Hindlimb muscle (tissue), 1 donor: Measurements from ENCODE around the gene PGM2. TPM values are rescaled to one million over a fixed set of nuclear protein-coding genes. Genes with fewer than 3 reads are reported as not detected.
"Not testable (repeated sequence)": the region's sequence is repeated elsewhere in the genome, so short reads cannot be mapped to it uniquely, and the experiment has no call there.

ENCODE experiments used
- DNase-seq: peaks from one replicate; pipeline ENCODE4 v3.0.0-alpha.2; 2013
- polyA plus RNA-seq: library from polyadenylated mRNA; unstranded; fragments of 120-200 nt; gene quantifications from one replicate; pipeline ENCODE4 v1.2.1, GENCODE V29; 2013; ENCODE audit not compliant: insufficient read length

PGM2 gene
- 11.6 TPM for polyA plus RNA-seq

DNA sequence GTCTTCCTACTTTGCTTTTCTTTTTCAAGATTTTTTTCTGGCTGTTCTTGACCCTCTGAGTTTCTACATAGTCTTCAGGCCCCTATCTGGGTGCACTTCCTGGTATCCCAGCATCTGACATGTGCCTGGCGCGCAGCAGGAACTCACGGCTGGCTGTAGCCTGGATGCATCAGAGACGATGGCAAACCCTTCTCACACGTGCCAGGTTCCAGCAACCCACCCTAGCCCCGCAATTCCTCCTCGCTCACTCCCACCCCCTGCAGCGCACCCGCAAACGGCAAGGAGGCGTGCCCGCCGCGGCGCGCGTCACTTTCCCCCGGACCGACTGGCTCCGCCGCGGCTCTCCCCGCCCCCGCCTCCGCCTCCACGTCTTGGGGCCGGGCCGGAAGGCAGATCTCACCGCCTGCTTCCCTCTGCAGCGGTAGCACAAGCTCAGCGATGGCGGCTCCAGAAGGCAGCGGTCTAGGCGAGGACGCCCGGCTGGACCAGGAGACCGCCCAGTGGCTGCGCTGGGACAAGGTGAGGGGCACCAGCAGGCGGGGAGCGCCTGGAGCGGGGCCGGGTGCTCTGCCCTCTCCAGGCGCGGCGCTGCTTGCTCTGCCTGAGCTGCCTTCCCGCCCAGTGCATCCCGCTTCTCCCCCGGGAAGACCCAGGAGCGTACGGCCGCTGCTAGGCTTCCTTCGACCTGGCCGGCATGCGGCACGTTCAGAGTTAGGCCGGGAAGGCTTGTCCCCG, at the start of gene PGM2:
PGM2 (plus strand) TSS at position 392 of the 735 bp plus-strand sequence; CDS start at position 439, 47 bp downstream.
- peak; percentile 89 for DNase-seq

GRCh38 chr4:37779896-37780295, 46.6 kb upstream of the PGM2 start:
- no peak for DNase-seq

- DNase-seq, result no peak
These were observed 45.9 kb upstream of the PGM2 start for GRCh38 chr4:37780444-37781130.

DNA sequence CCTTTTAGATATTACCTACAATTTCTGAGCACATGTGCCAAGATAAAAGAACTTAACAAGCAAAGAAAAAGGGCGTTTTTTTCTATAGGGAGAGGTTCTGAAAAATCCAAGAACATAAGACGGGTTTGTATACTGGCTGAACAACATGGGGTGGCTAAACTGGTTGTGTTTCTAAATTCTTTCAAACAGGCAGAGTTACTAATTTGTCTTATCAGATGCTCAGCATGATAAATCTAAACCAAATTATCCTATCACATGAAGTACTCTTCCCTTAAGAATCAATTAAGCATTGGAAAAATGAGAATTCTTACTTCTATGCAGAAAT, 45.4 kb upstream of the PGM2 start:
- DNase-seq, result no peak

DNA sequence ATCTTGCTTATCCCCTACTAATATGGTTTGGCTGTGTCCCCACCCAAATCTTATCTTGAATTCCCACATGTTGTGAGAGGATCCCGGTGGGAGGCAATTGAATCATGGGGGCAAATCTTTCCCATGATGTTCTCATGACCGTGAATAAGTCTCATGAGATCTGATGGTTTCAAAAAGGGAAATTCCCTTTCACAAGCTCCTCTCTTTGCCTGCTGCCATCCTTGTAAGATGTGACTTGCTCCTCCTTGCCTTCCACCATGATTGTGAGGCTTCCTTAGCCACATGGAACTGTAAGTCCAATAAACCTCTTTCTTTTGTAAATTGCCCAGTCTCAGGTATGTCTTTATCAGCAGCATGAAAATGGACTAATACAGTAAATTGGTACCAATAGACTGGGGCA, 40.2 kb upstream of the PGM2 start:
- not testable (repeated sequence) for DNase-seq

DNA sequence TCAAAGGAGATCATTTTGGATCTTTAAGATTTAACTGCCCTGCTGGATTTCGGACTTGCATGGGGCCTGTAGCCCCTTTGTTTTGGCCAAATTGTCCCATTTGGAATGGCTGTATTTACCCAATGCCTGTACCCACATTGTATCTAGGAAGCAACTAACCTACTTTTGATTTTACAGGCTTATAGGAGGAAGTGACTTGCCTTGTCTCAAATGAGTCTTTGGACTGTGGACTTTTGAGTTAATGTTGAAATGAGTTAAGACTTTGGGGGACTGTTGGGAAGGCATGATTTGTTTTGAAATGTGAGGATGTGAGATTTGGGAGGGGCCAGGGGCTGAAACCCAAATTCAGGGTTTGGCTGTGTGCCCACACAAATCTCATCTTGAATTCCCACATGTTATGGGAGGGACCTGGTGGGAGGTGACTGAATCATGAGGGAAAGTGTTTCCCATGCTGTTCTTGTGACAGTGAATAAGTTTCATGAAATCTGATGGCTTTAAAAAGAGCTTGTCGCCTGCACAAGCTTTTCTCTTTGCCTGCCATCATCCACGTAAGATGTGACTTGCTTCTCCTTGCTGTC, 38.5 kb upstream of the PGM2 start:
- DNase-seq, result not testable (repeated sequence)

DNA sequence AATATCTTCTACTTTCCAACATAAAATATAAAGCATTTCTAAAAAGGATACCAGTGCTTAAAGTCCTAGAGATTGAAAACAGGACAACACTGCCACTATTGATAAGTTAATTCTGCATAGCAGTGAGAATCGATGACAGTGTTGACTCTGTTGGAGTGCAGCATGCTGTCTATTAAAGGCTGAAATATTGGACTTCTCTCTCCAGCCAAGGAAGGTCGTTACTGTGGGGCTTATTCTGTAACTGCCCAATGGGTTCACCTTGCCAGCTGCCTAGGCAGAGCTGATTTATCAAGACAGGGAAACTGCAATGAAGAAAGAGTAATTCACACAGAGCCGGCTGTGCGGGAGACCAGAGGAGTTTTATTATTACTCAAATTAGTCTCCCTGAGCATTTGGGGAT, 37.7 kb upstream of the PGM2 start:
- no peak for DNase-seq

GRCh38 chr4:37792241-37792640, 34.2 kb upstream of the PGM2 start:
- no peak for DNase-seq

- no peak for DNase-seq
These were observed 32.9 kb upstream of the PGM2 start for GRCh38 chr4:37793562-37793961.

DNA sequence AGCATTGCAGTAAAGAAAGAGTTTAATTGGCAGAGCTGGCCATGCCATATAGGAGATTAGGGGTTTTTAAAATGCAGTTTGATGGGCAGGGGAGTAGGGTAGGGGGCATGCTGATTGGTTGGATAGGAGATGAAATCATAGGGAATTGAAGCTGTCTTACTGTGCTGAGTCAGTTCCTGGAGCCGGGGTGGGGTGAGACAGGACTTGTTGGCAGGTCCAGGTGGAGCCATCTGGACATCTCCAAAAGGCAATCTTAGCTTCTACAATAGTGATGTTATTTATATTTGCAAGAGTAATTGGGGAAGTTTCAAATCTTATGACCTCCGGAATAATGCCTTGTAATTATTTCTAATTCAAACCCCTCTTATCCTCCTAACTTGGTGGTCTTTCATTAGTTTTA, 32.4 kb upstream of the PGM2 start:
- no peak for DNase-seq

DNA sequence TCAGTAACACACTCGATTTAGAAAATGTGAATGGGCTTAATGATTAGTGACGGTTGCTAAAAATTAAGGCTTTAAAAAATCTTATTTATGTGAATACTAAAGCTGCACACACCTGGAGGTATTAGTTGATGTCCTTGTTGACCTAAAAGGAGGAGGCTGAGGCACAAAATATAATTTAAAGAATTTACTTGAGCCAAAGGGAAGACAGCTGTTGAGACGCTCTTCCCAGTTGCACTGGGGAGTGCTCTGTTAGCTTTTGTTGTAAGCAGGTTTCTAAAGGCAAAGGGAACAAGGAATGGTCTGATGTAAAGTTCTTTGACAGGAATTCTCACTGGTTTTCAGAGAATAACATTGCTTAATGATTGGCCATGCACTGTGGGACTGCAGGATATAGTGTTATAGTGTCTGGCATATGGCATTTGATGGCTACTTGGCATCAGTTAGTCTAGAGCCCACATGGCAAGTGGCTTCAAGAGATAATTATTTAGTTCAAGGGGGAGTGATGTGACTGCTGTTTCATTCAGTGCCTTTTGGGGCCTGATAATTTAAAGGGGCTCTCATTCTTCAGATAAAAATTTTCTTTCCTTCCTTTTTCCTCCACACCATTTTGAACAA, 30.8 kb upstream of the PGM2 start:
- no peak for DNase-seq

DNA sequence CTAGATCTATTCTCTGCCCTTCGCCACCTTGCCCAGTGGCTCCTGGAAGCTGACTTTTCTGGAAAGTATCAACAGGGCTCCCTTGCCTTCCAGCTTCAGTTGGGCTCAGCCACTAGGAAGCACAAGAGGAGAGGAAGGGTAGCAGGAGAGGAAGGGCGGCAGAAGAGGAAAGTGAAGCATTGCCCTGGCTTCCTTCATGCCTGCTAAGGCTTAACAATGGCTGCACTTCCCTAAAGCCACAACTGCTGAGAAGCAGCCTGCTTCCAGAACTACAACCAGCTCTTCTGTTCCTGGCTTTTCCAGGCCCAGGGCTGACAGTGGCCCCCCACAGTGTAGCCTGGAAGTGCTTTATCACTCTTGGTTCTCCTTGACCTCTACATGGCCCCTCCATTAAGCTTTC, 29.1 kb upstream of the PGM2 start:
- DNase-seq, result no peak

GRCh38 chr4:37797923-37798322, 28.6 kb upstream of the PGM2 start:
- DNase-seq, result no peak

- no peak for DNase-seq
These were observed 27.9 kb upstream of the PGM2 start for GRCh38 chr4:37798616-37799015.

DNA sequence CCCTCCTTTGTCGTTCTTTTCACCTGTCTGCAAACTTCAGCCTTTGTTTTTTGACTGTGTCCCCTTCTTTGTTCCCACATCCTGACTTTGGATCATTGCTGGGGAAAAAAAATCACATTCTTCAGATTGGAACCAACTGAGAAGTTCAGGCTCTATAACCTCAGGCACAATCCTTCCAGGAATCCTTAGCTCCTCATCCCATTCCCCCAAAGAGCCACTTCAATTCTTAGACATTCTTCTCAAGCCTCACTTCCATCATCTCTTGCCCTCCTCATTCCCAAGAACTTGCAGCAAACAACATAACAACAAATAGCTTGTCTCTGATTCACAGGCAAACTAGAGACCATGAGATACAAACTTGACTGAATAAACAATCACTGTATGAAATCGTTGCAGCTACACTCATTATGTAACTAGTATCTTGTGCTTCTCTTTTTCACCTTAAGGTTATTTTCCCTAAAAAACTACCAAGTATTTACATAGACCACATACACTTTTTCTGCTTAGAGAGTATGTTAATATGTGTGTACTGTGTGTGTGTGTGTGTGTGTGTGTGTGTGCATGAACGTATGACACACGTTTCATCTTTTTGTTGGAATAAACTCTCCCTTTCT, 26.4 kb upstream of the PGM2 start:
- no peak for DNase-seq

DNA sequence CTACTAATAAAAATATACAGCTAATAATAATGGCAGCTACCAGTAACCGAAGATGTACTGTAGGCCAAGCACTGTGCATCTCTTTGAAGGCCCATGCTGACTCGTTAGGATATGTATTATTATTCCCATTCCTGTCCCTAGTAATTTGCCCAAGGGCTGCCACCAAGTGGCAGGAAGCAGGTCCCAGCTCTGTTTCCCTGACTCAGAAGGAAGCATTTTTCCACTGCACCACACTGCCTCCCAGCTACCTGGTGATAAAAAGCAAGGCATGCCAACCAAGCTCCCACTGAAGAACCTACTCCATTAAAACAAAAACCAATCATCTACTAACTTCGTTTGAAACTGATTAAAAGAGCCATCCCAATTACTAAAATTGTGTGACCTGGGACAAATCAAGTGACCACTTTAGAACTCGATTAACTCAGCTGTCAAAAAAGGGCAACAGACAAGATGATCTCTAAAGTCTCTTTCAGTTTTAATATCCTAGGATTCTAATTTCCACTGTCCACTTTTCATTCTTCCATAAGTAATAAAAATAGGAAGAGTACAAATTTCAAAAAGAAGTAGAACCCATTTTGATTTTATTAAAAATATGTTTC, 24.3 kb upstream of the PGM2 start:
- DNase-seq, result no peak

DNA sequence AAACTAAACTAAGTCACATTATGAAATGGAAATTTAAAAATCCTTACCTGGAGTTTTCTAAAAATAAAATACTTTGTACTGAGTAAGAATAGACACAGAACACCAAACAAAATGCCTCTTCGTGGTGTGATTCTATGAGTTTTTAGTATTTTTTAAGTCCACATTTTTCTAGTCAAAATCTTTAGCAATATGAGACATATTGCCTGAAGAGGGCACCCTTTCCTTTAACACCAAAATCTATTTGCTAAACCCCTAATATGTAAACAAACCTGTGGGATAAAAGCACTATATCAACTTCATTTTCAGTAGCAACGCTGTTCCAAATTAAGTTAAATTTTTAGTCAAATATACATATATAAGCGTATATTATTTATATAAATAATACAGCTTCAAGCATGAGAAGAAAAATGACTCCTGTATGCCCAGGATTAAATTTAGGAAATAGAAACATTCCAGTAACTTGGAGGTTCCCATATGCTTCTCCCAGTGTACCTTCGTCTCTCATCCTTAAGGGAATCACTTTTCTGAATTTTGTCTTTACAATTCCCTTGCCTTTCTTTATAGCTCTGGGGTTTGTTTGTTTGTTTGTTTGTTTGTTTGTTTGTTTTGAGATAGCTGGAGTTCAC, 23.0 kb upstream of the PGM2 start:
- no peak for DNase-seq

- no peak for DNase-seq
These were observed 21.4 kb upstream of the PGM2 start for GRCh38 chr4:37805091-37805490.

DNA sequence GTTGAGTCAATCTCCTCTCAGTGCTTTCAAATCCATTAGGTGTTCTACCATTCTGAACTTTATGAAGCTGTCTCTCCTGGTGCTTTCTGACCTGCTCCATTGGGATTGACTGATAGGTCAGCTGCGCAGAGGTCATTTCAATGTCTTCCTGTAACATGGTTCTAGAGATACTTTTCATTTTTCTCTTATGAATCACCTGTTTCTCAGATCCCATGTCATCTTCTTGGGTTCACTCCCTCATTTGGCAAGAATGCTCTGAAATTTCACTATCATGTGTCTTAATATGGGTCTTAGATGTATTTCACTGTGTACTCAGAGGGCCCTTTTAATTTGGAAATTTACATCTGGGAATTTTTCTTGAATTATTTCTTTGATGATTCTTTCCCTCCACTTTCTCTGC, 13.8 kb upstream of the PGM2 start:
- DNase-seq, result no peak

DNA sequence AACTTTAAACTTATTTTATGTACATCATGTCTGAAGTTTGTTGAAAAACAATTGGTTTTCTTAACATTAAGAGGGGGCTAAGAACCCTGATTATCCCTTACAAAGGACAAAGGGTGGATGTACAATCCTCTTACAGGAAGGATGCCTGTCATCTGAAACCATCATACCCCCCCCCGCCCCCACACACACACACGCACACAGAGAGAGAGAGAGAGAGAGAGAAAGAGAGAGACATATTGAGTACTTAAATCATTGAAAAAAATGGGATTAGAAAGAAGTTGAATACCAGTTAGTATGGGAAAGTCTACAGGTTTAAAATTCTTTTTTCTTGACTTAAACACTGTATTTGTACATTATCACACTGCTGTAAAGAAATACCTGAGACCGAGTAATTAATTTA, 10.9 kb upstream of the PGM2 start:
- DNase-seq, result no peak

GRCh38 chr4:37816006-37816405, 10.5 kb upstream of the PGM2 start:
- no peak for DNase-seq

GRCh38 chr4:37816719-37817118, 9.8 kb upstream of the PGM2 start:
- DNase-seq, result no peak
